ENCODE measurements around the gene HOXD8.

DNA sequence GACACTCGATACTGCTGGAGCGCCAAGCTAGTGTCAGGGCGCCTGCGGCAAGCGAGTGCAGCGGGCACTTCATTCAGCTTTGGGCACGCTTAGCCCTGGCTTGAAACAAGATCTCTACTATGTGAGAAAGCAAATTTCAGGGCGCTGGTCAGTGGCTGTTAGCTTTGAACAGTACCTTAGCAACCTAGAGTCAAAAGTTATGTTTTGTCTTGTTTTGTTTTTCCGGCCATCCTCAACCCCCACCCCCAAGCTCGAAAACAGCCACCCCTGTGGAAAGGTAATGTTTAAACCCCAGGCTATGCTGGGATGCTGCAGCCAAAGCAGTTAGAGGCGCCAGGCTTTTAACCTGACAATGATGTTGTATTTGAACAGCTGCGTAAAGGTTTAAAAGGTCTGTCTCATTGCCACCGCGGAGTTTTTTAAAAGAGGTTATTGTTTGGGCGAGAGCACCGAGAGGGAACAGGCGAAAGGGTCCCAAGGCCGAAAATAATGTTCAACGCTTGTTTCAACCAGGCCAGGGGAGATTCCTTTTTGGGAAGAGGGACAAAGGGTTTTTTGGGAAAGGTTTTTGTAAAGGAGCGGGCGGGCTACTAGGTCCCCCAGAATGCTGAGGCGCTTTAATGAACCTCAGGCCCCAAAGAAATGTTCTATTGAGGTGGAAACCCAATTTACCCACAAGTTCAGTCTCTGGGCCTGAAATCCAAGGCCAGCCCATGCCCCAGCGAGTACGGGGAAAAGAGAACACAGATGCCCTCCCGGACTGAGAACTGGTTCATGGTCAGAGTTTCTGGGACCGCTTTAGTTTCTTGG is 15.2 kb upstream of the HOXD8 start:
- TF ChIP-seq, protein P1, sequence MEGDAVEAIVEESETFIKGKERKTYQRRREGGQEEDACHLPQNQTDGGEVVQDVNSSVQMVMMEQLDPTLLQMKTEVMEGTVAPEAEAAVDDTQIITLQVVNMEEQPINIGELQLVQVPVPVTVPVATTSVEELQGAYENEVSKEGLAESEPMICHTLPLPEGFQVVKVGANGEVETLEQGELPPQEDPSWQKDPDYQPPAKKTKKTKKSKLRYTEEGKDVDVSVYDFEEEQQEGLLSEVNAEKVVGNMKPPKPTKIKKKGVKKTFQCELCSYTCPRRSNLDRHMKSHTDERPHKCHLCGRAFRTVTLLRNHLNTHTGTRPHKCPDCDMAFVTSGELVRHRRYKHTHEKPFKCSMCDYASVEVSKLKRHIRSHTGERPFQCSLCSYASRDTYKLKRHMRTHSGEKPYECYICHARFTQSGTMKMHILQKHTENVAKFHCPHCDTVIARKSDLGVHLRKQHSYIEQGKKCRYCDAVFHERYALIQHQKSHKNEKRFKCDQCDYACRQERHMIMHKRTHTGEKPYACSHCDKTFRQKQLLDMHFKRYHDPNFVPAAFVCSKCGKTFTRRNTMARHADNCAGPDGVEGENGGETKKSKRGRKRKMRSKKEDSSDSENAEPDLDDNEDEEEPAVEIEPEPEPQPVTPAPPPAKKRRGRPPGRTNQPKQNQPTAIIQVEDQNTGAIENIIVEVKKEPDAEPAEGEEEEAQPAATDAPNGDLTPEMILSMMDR (IDR thresholded peaks at IDR 0.05) = no peak
- TF ChIP-seq POLR2AphosphoS5 (IDR thresholded peaks at IDR 0.05) (no peak), POLR2A (IDR thresholded peaks at IDR 0.05) (no peak)
